Esophagus squamous epithelium (tissue), 4 donors: ENCODE results near the gene RABIF.

Experiments
- POLR2A ChIP-seq, 4 donors: fragments of 450-650 bp; IDR thresholded peaks; one replicate each; pipeline ENCODE4 v1.6.1; 2017; ENCODE audit warnings: antibody characterized with exemption in 4 of 4, mild to moderate bottlenecking in 4 of 4, moderate library complexity in 3 of 4
- TF ChIP-seq, protein P1 (sequence below), 6 experiments: fragments of 450-650 bp in 4 of 6; fragments of 200-600 bp in 2 of 6; sonication (generic) in 2 of 6; IDR thresholded peaks; one replicate each; pipeline ENCODE4 v1.5.1; 2016 to 2019; ENCODE audit warnings: antibody characterized with exemption in 6 of 6, mild to moderate bottlenecking in 4 of 6, moderate library complexity in 4 of 6

DNA sequence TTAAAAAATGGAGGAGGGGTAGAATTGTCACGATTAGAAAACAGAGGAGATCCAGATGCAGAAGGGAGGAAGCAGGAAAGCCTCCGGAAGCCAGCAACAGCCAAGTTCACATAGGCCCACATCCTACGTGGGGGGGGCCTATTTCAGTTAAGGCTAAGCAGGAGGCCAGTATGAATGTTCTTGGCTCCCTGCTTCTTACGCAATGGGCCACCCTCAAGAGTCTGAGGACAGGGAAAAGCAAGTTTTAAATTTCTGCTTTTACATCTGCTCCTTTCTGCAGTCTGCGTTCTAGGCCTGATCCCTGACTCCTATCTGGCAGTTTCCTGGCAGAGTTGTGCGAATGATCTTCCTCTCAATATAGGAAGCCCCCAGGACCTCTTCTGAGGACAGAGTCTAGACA is 30.6 kb downstream of the RABIF start:
- TF ChIP-seq, protein P1, sequence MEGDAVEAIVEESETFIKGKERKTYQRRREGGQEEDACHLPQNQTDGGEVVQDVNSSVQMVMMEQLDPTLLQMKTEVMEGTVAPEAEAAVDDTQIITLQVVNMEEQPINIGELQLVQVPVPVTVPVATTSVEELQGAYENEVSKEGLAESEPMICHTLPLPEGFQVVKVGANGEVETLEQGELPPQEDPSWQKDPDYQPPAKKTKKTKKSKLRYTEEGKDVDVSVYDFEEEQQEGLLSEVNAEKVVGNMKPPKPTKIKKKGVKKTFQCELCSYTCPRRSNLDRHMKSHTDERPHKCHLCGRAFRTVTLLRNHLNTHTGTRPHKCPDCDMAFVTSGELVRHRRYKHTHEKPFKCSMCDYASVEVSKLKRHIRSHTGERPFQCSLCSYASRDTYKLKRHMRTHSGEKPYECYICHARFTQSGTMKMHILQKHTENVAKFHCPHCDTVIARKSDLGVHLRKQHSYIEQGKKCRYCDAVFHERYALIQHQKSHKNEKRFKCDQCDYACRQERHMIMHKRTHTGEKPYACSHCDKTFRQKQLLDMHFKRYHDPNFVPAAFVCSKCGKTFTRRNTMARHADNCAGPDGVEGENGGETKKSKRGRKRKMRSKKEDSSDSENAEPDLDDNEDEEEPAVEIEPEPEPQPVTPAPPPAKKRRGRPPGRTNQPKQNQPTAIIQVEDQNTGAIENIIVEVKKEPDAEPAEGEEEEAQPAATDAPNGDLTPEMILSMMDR (IDR thresholded peaks at IDR 0.05): no peak
- no peak for TF ChIP-seq POLR2A (IDR thresholded peaks at IDR 0.05)
